NCI-H1417 (cell line): ENCODE data around the gene ZNG1F.
"Not testable (repeated sequence)": the region's sequence is repeated elsewhere in the genome, so short reads cannot be mapped to it uniquely, and the experiment has no call there.

Experiments
- DNase-seq, 3 experiments: peaks; one replicate each; lab custom pipeline; 2025; lab: John Stamatoyannopoulos, UW

Gene ZNG1F

GRCh38 chr9:41189217-41189616 is at the start of gene ZNG1F:
Gene ZNG1F, minus strand, starts transcription at chr9:41189317. Its CDS starts 59 bp downstream, at chr9:41189258.
- DNase-seq = not testable (repeated sequence)

GRCh38 chr9:41237110-41237749 is 48.1 kb upstream of the ZNG1F start:
- DNase-seq = not testable (repeated sequence)

- DNase-seq = not testable (repeated sequence)
Measured at GRCh38 chr9:41236486-41237109, 47.5 kb upstream of the ZNG1F start.

GRCh38 chr9:41234811-41235805 is 46.0 kb upstream of the ZNG1F start:
- DNase-seq = not testable (repeated sequence)

GRCh38 chr9:41234221-41234620 is 45.1 kb upstream of the ZNG1F start:
- not testable (repeated sequence) for DNase-seq

GRCh38 chr9:41232326-41232725 is 43.2 kb upstream of the ZNG1F start:
- DNase-seq = not testable (repeated sequence)

GRCh38 chr9:41230418-41230817 is 41.3 kb upstream of the ZNG1F start:
- not testable (repeated sequence) for DNase-seq

- DNase-seq = no peak
Measured at GRCh38 chr9:41229408-41230401, 40.6 kb upstream of the ZNG1F start.

- not testable (repeated sequence) for DNase-seq
Measured at GRCh38 chr9:41219831-41220230, 30.7 kb upstream of the ZNG1F start.

GRCh38 chr9:41188439-41188838 is 678 bp downstream of the ZNG1F start:
- DNase-seq = not testable (repeated sequence)

GRCh38 chr9:41174994-41175393 is 14.1 kb downstream of the ZNG1F start:
- DNase-seq = not testable (repeated sequence)

GRCh38 chr9:41150116-41150515 is 39.0 kb downstream of the ZNG1F start:
- DNase-seq = not testable (repeated sequence)

- not testable (repeated sequence) for DNase-seq
Measured at GRCh38 chr9:41141878-41142277, 47.2 kb downstream of the ZNG1F start.

GRCh38 chr9:41128581-41128980 is 60.5 kb downstream of the ZNG1F start, which contains the start of gene FOXD4L6:
Gene FOXD4L6, minus strand, starts transcription at chr9:41128681. Its CDS starts 298 bp downstream, at chr9:41128383.
- not testable (repeated sequence) for DNase-seq

GRCh38 chr9:41126746-41127446 is 62.2 kb downstream of the ZNG1F start:
- DNase-seq = not testable (repeated sequence)

- DNase-seq = not testable (repeated sequence)
Measured at GRCh38 chr9:41125936-41126335, 63.2 kb downstream of the ZNG1F start.

GRCh38 chr9:41125109-41125658 is 63.9 kb downstream of the ZNG1F start:
- DNase-seq = not testable (repeated sequence)

- not testable (repeated sequence) for DNase-seq
Measured at GRCh38 chr9:41124250-41125108, 64.6 kb downstream of the ZNG1F start.

- DNase-seq = not testable (repeated sequence)
Measured at GRCh38 chr9:41123812-41124211, 65.3 kb downstream of the ZNG1F start.
